ENCODE results near the gene RALGPS1. TPM values are rescaled to one million over a fixed set of nuclear protein-coding genes. Genes with fewer than 3 reads are reported as not detected.

RALGPS1 gene
- total and polyA plus RNA-seq, 8 donors = 5.8 to 12.7 (median 9.3) TPM

GRCh38 chr9:127130661-127131538, 216.3 kb downstream of the RALGPS1 start:
- no peaks in the 10 kb centered on the region for H3K9me3 ChIP-seq
- peak in 3 of 4 donors; percentile 30 to 72 (median 69) for ATAC-seq

GRCh38 chr9:127131871-127132270, 217.3 kb downstream of the RALGPS1 start:
- TF ChIP-seq, protein P1, sequence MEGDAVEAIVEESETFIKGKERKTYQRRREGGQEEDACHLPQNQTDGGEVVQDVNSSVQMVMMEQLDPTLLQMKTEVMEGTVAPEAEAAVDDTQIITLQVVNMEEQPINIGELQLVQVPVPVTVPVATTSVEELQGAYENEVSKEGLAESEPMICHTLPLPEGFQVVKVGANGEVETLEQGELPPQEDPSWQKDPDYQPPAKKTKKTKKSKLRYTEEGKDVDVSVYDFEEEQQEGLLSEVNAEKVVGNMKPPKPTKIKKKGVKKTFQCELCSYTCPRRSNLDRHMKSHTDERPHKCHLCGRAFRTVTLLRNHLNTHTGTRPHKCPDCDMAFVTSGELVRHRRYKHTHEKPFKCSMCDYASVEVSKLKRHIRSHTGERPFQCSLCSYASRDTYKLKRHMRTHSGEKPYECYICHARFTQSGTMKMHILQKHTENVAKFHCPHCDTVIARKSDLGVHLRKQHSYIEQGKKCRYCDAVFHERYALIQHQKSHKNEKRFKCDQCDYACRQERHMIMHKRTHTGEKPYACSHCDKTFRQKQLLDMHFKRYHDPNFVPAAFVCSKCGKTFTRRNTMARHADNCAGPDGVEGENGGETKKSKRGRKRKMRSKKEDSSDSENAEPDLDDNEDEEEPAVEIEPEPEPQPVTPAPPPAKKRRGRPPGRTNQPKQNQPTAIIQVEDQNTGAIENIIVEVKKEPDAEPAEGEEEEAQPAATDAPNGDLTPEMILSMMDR (IDR thresholded peaks at IDR 0.05) = no peak
- H3K9me3 ChIP-seq = no peaks in the 10 kb centered on the region
- peak overlapping the region in 1 of 4 donors; percentile 37 for H3K27ac ChIP-seq
- H3K4me3 ChIP-seq = no peak overlapping the region
- H3K4me1 ChIP-seq = peaks cover 0 to 9% (median 0%) of the 10 kb centered on the region in 3 donors
- intact Hi-C loops (cut with DNase I) = no loop called here
- WGBS, 2 donors = 89 to 92% methylated on average over 6 of the region's 6 CpGs
- DNase-seq (no peak), ATAC-seq (no peak), FAIRE-seq (no peak)
- no peaks in the 10 kb centered on the region for H3K36me3 ChIP-seq
- H3K27me3 ChIP-seq = no peaks in the 10 kb centered on the region

More at GRCh38 chr9:127130661-127131538, 216.3 kb downstream of the RALGPS1 start:
- TF ChIP-seq, protein P1 (IDR thresholded peaks at IDR 0.05) = no peak
- Histone ChIP-seq H3K27me3 (no peaks in the 10 kb centered on the region), H3K4me1 (peaks cover 0 to 9% (median 0%) of the 10 kb centered on the region in 3 donors), H3K36me3 (no peaks in the 10 kb centered on the region), H3K27ac (peak overlapping the region in 1 of 4 donors; percentile 37), H3K4me3 (no peak overlapping the region)
- intact Hi-C loops (cut with DNase I) = no loop called here
- 88% methylated on average over 10 of the region's 10 CpGs for WGBS, 2 donors
- FAIRE-seq = no peak
- DNase-seq = no peak

DNA sequence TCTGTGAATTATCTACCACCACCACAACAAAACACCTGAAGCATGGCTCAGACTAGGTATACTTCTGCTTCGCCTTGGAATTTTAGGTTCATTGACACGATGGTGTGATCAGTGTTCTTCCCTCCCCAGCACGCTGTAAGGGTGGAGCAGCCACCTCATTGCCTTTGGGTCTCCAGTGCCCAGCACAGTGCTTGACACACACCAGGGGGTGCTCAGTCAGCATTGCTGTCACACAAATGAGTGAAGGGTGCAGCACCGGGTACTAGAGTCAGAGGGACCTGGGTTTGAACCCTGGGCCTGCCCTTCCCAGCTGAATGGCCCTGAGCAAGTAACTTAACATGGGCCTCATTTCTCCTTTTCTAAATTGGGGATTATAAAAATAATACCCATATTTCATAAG, 217.8 kb downstream of the RALGPS1 start:
- 96% methylated on average over 4 of the region's 4 CpGs for WGBS, 2 donors
- H3K27ac ChIP-seq = no peak overlapping the region
- no peak for ATAC-seq
- no peak for DNase-seq
- peaks cover 0 to 9% (median 0%) of the 10 kb centered on the region in 3 donors for H3K4me1 ChIP-seq
- intact Hi-C loops (cut with DNase I) = no loop called here
- FAIRE-seq = no peak
- H3K36me3 ChIP-seq = no peaks in the 10 kb centered on the region
- TF ChIP-seq, protein P1 (IDR thresholded peaks at IDR 0.05) = no peak
- no peak overlapping the region for H3K4me3 ChIP-seq
- no peaks in the 10 kb centered on the region for H3K27me3 ChIP-seq
- H3K9me3 ChIP-seq = no peaks in the 10 kb centered on the region

DNA sequence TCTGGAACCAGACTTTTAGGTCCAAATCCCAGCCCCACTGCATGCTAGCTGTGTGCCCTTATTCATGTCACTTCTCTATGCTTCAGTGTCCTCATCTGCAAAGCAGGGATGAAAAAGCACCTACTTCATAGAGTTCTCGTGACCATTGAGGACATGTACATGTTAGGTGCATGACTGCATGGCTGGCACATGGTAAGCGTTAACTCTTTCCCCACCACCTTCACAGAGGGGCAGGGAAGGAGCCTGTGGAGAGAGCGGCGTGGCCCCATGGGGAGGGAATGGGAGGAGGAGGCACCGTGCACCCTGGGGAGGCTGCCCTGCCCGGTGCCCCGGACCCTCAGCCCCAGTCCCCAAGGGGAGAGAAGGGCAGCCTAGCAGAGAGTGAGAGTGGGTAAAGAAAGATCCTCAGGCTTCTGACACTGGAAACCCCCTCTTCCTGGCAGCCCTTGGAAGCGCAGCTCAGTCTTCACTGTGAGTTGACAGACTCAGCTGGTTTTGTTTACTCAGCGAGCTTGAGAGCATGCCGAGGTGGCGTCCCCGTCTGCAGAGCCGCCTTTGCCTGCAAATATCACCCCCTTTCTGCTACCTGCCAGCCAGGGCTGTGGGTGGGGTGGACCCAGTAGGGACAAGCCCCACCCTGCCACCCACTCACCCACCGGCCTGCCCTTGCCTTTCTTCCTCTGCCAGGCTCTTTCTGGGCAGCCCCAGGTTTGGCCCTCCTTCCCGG, 218.5 kb downstream of the RALGPS1 start:
- Histone ChIP-seq H3K4me3 (no peak overlapping the region), H3K27ac (peak overlapping the region in 1 of 4 donors; percentile 10), H3K9me3 (no peaks in the 10 kb centered on the region), H3K27me3 (no peaks in the 10 kb centered on the region), H3K4me1 (peaks cover 0 to 9% (median 0%) of the 10 kb centered on the region in 3 donors), H3K36me3 (no peaks in the 10 kb centered on the region)
- DNase-seq = no peak
- WGBS, 2 donors = 80 to 88% methylated on average over 15 of the region's 15 CpGs
- TF ChIP-seq, protein P1 (IDR thresholded peaks at IDR 0.05) = no peak
- no peak for FAIRE-seq
- intact Hi-C loops (cut with DNase I) = no loop called here
- ATAC-seq = peak in 3 of 4 donors; percentile 45 to 64 (median 61)
